OCI-LY1 (cell line): Measurements from ENCODE around the gene TMPRSS7.

Experiments used
- H2AFZ ChIP-seq: fragments of 200-600 bp; sonication (generic), shearing (Covaris generic); 2 replicates; pipeline ENCODE4 v1.6.0; 2014; ENCODE audit warnings: antibody characterized with exemption, mild to moderate bottlenecking, low read length
- H3F3A ChIP-seq: fragments of 200-600 bp; sonication (generic), shearing (Covaris generic); 2 replicates; pipeline ENCODE4 v1.6.0; 2014; ENCODE audit warnings: mild to moderate bottlenecking, antibody characterized with exemption, low read length, moderate library complexity; ENCODE audit not compliant: insufficient read depth
- H3K27ac ChIP-seq: fragments of 200-600 bp; sonication (generic); 2 replicates; pipeline ENCODE4 v1.5.1; 2014; ENCODE audit warnings: low read length, mixed run types, mild to moderate bottlenecking, low read depth; ENCODE audit not compliant: poor library complexity, severe bottlenecking
- H3K27me3 ChIP-seq: fragments of 200-600 bp; sonication (generic); 2 replicates; pipeline ENCODE4 v1.6.0; 2014; ENCODE audit warnings: antibody characterized with exemption, mild to moderate bottlenecking, low read length, moderate library complexity; ENCODE audit not compliant: insufficient read depth
- H3K36me3 ChIP-seq: fragments of 200-600 bp; sonication (generic); 2 replicates; pipeline ENCODE4 v1.6.1; 2014; ENCODE audit warnings: mild to moderate bottlenecking, antibody characterized with exemption, low read length, moderate library complexity, mixed read lengths; ENCODE audit not compliant: insufficient read depth
- H3K4me1 ChIP-seq: fragments of 200-600 bp; sonication (generic); 2 replicates; pipeline ENCODE4 v1.5.1; 2014; ENCODE audit warnings: mild to moderate bottlenecking, low read length, moderate library complexity; ENCODE audit not compliant: insufficient read depth, severe bottlenecking
- H3K4me2 ChIP-seq: fragments of 200-600 bp; sonication (generic), shearing (Covaris generic); 2 replicates; pipeline ENCODE4 v1.6.1; 2014; ENCODE audit warnings: low read length
- H3K4me3 ChIP-seq: fragments of 200-600 bp; sonication (generic); 2 replicates; pipeline ENCODE4 v1.5.1; 2014; ENCODE audit warnings: low read length, low read depth, mild to moderate bottlenecking, mixed read lengths; ENCODE audit not compliant: poor library complexity, severe bottlenecking
- H3K79me2 ChIP-seq: fragments of 200-600 bp; shearing (Covaris generic); 2 replicates; pipeline ENCODE4 v1.6.1; 2016; ENCODE audit warnings: mixed run types, low read length, mixed read lengths; ENCODE audit not compliant: insufficient read depth
- H3K9ac ChIP-seq: fragments of 200-600 bp; sonication (generic), shearing (Covaris generic); 2 replicates; pipeline ENCODE4 v1.6.1; 2014; ENCODE audit warnings: mild to moderate bottlenecking, low read length, mixed read lengths
- H3K9me2 ChIP-seq: fragments of 200-600 bp; sonication (generic), shearing (Covaris generic); 2 replicates; pipeline ENCODE4 v1.6.1; 2014; ENCODE audit warnings: low read depth, mild to moderate bottlenecking, low read length, mixed read lengths
- H3K9me3 ChIP-seq: fragments of 200-600 bp; shearing (Covaris generic); 2 replicates; pipeline ENCODE4 v1.6.1; 2014; ENCODE audit warnings: low read length, mixed read lengths
- H4K20me1 ChIP-seq: fragments of 200-600 bp; sonication (generic), shearing (Covaris generic); 2 replicates; pipeline ENCODE4 v1.6.0; 2016; ENCODE audit warnings: mild to moderate bottlenecking, low read length; ENCODE audit not compliant: insufficient read depth
- EZH2 ChIP-seq: fragments of 200-600 bp; sonication (generic), shearing (Covaris generic); IDR thresholded peaks from 2 replicates; pipeline ENCODE4 v1.8.0; 2017; ENCODE audit warnings: borderline replicate concordance, mixed run types, mild to moderate bottlenecking, antibody characterized with exemption, low read length, moderate library complexity, mixed read lengths
- TF ChIP-seq, protein P1 (sequence below): fragments of 200-600 bp; sonication (generic), shearing (Covaris generic); IDR thresholded peaks from 2 replicates; pipeline ENCODE4 v1.5.1; 2017; ENCODE audit warnings: mild to moderate bottlenecking, antibody characterized with exemption, low read length, moderate library complexity, mixed read lengths

The TMPRSS7 gene

DNA sequence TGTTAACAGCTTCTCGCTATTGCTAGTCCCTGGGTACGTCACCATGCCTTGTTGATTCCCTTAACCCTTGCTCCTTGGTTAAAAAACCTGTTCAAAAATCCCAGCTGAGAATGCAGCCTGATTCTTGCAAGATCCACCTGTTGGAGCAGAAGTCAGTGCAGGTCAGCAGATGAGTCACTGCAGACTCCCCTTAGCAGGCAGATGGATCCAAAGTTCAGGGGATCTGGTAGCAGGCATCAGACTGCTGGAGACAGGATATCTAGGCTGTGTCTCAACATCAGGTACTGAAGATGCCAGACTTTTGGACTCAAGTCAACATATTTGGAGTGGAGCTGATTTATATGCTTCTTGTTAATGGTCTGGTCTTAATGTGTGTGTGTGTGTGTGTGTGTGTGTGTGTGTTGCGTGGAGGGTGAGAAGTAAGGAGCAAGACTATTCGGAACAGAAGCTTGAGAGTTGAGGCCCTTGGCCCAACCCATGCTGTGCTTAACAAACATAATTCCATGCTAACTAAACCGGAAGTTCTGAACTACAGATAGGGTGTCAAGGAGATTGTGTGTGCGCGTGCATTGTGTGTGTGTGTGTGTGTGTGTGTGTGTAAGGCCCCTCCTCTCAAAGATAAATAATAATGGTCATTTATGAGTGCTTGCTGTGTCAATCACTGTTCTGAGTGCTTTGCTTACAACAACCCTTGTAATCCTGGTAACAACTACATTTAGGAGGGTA is 50.6 kb downstream of the TMPRSS7 start:
- no peaks in the 10 kb centered on the region for H3F3A ChIP-seq

DNA sequence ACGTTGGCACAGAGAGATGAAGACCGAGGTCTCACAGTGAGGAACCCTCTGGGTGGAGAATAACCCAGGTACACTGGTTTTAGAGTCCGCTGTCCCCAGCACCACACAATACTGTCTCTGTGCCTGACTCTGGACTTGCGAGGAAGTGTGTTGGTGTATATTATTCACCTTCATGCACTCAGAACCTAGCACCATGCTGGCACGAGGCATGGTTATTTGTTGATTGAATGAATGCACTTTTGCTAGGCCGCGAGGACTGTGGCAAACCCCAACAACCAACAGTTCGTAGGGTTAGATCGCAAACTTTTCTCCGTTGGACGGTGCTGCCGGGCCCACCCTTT is 51.2 kb downstream of the TMPRSS7 start:
- no peaks in the 10 kb centered on the region for H3K27me3 ChIP-seq
- no peak overlapping the region for H2AFZ ChIP-seq
- H3K9me3 ChIP-seq = no peaks in the 10 kb centered on the region
- H3K4me3 ChIP-seq = peak overlapping the region; percentile 66
- peaks cover 41% of the 10 kb centered on the region for H3K4me1 ChIP-seq
- TF ChIP-seq, protein P1, sequence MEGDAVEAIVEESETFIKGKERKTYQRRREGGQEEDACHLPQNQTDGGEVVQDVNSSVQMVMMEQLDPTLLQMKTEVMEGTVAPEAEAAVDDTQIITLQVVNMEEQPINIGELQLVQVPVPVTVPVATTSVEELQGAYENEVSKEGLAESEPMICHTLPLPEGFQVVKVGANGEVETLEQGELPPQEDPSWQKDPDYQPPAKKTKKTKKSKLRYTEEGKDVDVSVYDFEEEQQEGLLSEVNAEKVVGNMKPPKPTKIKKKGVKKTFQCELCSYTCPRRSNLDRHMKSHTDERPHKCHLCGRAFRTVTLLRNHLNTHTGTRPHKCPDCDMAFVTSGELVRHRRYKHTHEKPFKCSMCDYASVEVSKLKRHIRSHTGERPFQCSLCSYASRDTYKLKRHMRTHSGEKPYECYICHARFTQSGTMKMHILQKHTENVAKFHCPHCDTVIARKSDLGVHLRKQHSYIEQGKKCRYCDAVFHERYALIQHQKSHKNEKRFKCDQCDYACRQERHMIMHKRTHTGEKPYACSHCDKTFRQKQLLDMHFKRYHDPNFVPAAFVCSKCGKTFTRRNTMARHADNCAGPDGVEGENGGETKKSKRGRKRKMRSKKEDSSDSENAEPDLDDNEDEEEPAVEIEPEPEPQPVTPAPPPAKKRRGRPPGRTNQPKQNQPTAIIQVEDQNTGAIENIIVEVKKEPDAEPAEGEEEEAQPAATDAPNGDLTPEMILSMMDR = no peak
- no peak for TF ChIP-seq EZH2
- H3K4me2 ChIP-seq = peak overlapping the region; percentile 73
- no peaks in the 10 kb centered on the region for H4K20me1 ChIP-seq
- H3K9ac ChIP-seq = peak overlapping the region; percentile 61
- no peak overlapping the region for H3K27ac ChIP-seq
- no peaks in the 10 kb centered on the region for H3K36me3 ChIP-seq
- H3K79me2 ChIP-seq = no peaks in the 10 kb centered on the region
- H3K9me2 ChIP-seq = no peaks in the 10 kb centered on the region
- H3F3A ChIP-seq = no peaks in the 10 kb centered on the region

More for the DNA sequence above, 50.6 kb downstream of the TMPRSS7 start:
- no peaks in the 10 kb centered on the region for H3K36me3 ChIP-seq
- no peaks in the 10 kb centered on the region for H3K9me3 ChIP-seq
- H3K4me2 ChIP-seq = peak overlapping the region; percentile 73
- peaks cover 36% of the 10 kb centered on the region for H3K4me1 ChIP-seq
- no peaks in the 10 kb centered on the region for H3K9me2 ChIP-seq
- no peak overlapping the region for H3K27ac ChIP-seq
- H3K27me3 ChIP-seq = no peaks in the 10 kb centered on the region
- H4K20me1 ChIP-seq = no peaks in the 10 kb centered on the region
- no peak overlapping the region for H2AFZ ChIP-seq
- peak overlapping the region; percentile 66 for H3K4me3 ChIP-seq
- no peak overlapping the region; the same call in 1 of the 2 replicates for H3K9ac ChIP-seq
- no peaks in the 10 kb centered on the region for H3K79me2 ChIP-seq
- TF ChIP-seq, protein P1 = no peak
- no peak for TF ChIP-seq EZH2

DNA sequence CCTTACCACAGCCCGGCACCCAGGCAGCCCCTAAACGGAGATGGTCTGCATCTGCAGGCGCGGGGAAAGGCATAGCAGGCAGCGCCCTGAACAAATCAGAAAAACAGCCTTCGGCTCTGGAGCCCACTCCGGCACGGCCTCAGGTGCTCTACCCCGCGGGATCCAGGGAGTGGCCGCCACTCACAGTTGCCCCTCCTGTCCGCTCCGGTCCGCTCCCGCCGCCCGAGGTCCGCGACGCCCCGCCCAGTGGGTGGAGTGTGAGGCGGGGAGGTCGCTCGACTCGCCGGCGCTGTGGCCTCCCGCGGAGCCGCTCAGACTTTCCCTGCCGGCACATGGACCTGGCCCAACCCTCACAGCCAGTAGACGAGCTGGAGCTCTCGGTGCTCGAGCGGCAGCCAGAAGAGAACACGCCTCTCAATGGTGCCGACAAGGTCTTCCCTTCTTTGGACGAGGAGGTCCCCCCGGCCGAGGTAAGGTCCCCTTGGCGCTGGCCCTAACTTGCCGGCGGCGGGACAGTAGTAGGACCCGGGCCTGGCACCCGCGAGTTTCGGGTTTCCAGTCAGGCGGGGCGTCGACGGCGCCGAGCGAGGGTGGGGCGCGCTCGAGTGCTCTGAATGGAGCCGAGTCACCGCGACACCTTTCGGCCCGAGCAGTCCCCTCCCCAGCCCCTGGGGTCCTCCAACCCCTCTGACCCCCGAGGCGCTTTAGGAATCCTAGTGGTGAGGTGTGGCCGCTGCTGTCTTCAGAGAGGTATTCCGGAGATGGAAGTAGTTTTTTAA is 51.7 kb downstream of the TMPRSS7 start, which contains the start of gene C3orf52:
Gene C3orf52 (plus strand): TSS at position 314 of the 779 bp plus-strand sequence. CDS start 19 bp downstream, at position 333.
- no peaks in the 10 kb centered on the region for H3K9me3 ChIP-seq
- peaks cover 47% of the 10 kb centered on the region for H3K4me1 ChIP-seq
- peak within 1 kb of the TSS; percentile 73 for H3K4me2 ChIP-seq
- H4K20me1 ChIP-seq = no peaks in the 10 kb centered on the region
- H2AFZ ChIP-seq = no peak within 1 kb of the TSS; the same call in 1 of the 2 replicates
- no peak within 1 kb of the TSS for H3K27ac ChIP-seq
- no peak for TF ChIP-seq EZH2
- TF ChIP-seq, protein P1 = no peak; the same call in 1 of the 2 replicates
- no peaks in the 10 kb centered on the region for H3K9me2 ChIP-seq
- H3K79me2 ChIP-seq = no peaks in the 10 kb centered on the region
- no peaks in the 10 kb centered on the region for H3F3A ChIP-seq
- H3K27me3 ChIP-seq = no peaks in the 10 kb centered on the region
- no peaks in the 10 kb centered on the region for H3K36me3 ChIP-seq
- peak within 1 kb of the TSS; percentile 61 for H3K9ac ChIP-seq
- H3K4me3 ChIP-seq = peak within 1 kb of the TSS; percentile 66
